HepG2 (cell line): ENCODE results near the gene FLYWCH1.

Experiments used
- EZH2 ChIP-seq: conservative IDR thresholded peaks from 2 replicates; pipeline ENCODE4 v1.6.1; 2012; ENCODE audit warnings: mild to moderate bottlenecking, low read depth, low read length, moderate library complexity
- FOXK2 ChIP-seq: fragments of 450-650 bp; IDR thresholded peaks from 2 replicates; pipeline ENCODE4 v1.6.1; 2016
- MXD4 ChIP-seq: IDR thresholded peaks from 2 replicates; pipeline ENCODE4 v1.6.1; 2016; ENCODE audit warnings: mild to moderate bottlenecking, missing biosample characterization, missing genetic modification reagents
- POLR2A ChIP-seq, 2 experiments: IDR thresholded peaks; 2 replicates each; pipeline ENCODE4 v1.6.1; 2011; ENCODE audit warnings: low read depth in 2 of 2, low read length in 2 of 2, mild to moderate bottlenecking in 1 of 2, moderate library complexity in 1 of 2; ENCODE audit not compliant: insufficient read depth in 1 of 2
- POLR2AphosphoS5 ChIP-seq: IDR thresholded peaks from 2 replicates; pipeline ENCODE4 v1.6.1; 2012; ENCODE audit warnings: low read depth, low read length
- SIN3A ChIP-seq: IDR thresholded peaks from 2 replicates; pipeline ENCODE4 v1.6.1; 2011; ENCODE audit warnings: low read depth, mild to moderate bottlenecking, control low read depth, low read length, borderline replicate concordance
- TBP ChIP-seq: sonication (generic); formaldehyde crosslinking; IDR thresholded peaks from 2 replicates; pipeline ENCODE4 v1.5.0; 2020; ENCODE audit warnings: missing genetic modification reagents
- ZNF709 ChIP-seq: sonication (generic); formaldehyde crosslinking; IDR thresholded peaks from 2 replicates; pipeline ENCODE4 v1.5.0; 2020; ENCODE audit warnings: mild to moderate bottlenecking, missing genetic modification reagents
- TF ChIP-seq, protein P1 (sequence below): sonication (generic); formaldehyde crosslinking; IDR thresholded peaks from 2 replicates; pipeline ENCODE4 v1.8.0; 2022; ENCODE audit warnings: mild to moderate bottlenecking, missing genetic modification reagents; ENCODE audit not compliant: insufficient replicate concordance
- TF ChIP-seq, protein P2 (sequence below): sonication (generic); formaldehyde crosslinking; IDR thresholded peaks from 2 replicates; pipeline ENCODE4 v1.8.0; 2022; ENCODE audit warnings: low read depth, missing genetic modification reagents
- TF ChIP-seq, protein P3 (sequence below), 2 experiments: sonication (generic) in 1 of 2; formaldehyde crosslinking in 1 of 2; IDR thresholded peaks; 2 replicates each; pipeline versions ENCODE4 v1.5.1 to v1.6.1; 2011 to 2020; ENCODE audit warnings: borderline replicate concordance in 1 of 2, low read depth in 1 of 2, low read length in 1 of 2, mild to moderate bottlenecking in 1 of 2, missing genetic modification reagents in 1 of 2, moderate library complexity in 1 of 2
- TF ChIP-seq, protein P4 (sequence below): sonication (generic); formaldehyde crosslinking; IDR thresholded peaks from 2 replicates; pipeline ENCODE4 v1.9.0; 2021; ENCODE audit warnings: missing genetic modification reagents, mild to moderate bottlenecking, borderline replicate concordance
- TF ChIP-seq, protein P5 (sequence below): sonication (generic); formaldehyde crosslinking; conservative IDR thresholded peaks from 2 replicates; pipeline ENCODE4 v1.8.0; 2022; ENCODE audit warnings: mild to moderate bottlenecking, moderate library complexity, missing genetic modification reagents
- TF ChIP-seq, protein P6 (sequence below): sonication (generic); formaldehyde crosslinking; IDR thresholded peaks from 2 replicates; pipeline ENCODE4 v1.5.0; 2020; ENCODE audit warnings: mild to moderate bottlenecking, missing genetic modification reagents, moderate library complexity

DNA sequence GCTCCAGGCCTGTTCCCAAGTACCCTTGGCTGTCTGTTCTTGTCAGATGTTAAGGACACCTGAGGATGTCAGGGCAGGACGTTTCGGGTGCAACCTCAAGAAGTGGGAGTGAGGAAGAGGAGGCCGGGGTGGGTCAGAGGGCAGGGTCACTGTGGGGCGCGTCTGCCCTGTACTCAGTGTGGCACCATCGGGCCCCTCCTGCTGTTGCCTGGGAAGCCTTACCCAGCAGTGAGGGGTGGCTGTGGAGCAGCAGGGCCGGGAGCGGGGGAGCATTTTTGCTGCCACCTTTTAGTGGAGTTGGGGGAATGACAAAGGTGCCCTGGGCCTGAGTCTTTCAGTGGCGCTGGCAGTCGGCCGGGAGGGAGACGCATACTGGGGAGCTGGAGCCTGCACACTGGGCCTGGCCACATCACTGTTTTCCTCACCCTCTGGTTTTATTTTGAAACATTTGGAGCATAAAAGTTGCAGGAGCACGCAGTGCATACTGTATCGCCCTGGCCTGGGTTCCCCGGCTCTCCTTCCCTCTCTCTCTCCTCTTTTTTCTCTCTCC, 11.1 kb upstream of the FLYWCH1 start:
- TF ChIP-seq SIN3A (no peak), MXD4 (no peak), POLR2A (IDR thresholded peaks at IDR 0.05; ENCODE audit: insufficient read depth in 1 of 2, low read depth in 2 of 2, low read length in 2 of 2) (no peak), POLR2AphosphoS5 (no peak), FOXK2 (no peak), EZH2 (no peak), TBP (CRISPR knock-in tag) (no peak), ZNF709 (no peak)
- TF ChIP-seq, protein P1, sequence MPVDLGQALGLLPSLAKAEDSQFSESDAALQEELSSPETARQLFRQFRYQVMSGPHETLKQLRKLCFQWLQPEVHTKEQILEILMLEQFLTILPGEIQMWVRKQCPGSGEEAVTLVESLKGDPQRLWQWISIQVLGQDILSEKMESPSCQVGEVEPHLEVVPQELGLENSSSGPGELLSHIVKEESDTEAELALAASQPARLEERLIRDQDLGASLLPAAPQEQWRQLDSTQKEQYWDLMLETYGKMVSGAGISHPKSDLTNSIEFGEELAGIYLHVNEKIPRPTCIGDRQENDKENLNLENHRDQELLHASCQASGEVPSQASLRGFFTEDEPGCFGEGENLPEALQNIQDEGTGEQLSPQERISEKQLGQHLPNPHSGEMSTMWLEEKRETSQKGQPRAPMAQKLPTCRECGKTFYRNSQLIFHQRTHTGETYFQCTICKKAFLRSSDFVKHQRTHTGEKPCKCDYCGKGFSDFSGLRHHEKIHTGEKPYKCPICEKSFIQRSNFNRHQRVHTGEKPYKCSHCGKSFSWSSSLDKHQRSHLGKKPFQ (CRISPR knock-in tag) = no peak
- TF ChIP-seq, protein P2, sequence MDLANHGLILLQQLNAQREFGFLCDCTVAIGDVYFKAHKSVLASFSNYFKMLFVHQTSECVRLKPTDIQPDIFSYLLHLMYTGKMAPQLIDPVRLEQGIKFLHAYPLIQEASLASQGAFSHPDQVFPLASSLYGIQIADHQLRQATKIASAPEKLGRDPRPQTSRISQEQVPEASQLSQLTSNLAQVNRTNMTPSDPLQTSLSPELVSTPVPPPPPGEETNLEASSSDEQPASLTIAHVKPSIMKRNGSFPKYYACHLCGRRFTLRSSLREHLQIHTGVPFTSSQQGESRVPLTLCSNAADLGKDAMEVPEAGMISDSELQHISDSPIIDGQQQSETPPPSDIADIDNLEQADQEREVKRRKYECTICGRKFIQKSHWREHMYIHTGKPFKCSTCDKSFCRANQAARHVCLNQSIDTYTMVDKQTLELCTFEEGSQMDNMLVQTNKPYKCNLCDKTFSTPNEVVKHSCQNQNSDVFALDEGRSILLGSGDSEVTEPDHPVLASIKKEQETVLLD (CRISPR knock-in tag) = no peak
- TF ChIP-seq, protein P3, sequence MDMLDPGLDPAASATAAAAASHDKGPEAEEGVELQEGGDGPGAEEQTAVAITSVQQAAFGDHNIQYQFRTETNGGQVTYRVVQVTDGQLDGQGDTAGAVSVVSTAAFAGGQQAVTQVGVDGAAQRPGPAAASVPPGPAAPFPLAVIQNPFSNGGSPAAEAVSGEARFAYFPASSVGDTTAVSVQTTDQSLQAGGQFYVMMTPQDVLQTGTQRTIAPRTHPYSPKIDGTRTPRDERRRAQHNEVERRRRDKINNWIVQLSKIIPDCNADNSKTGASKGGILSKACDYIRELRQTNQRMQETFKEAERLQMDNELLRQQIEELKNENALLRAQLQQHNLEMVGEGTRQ (IDR thresholded peaks at IDR 0.05; ENCODE audit: low read depth, low read length) = no peak
- TF ChIP-seq, protein P3 (CRISPR knock-in tag; IDR thresholded peaks at IDR 0.05; ENCODE audit: borderline replicate concordance) = no peak
- TF ChIP-seq, protein P4, sequence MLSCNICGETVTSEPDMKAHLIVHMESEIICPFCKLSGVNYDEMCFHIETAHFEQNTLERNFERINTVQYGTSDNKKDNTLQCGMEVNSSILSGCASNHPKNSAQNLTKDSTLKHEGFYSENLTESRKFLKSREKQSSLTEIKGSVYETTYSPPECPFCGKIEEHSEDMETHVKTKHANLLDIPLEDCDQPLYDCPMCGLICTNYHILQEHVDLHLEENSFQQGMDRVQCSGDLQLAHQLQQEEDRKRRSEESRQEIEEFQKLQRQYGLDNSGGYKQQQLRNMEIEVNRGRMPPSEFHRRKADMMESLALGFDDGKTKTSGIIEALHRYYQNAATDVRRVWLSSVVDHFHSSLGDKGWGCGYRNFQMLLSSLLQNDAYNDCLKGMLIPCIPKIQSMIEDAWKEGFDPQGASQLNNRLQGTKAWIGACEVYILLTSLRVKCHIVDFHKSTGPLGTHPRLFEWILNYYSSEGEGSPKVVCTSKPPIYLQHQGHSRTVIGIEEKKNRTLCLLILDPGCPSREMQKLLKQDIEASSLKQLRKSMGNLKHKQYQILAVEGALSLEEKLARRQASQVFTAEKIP = no peak
- TF ChIP-seq, protein P5, sequence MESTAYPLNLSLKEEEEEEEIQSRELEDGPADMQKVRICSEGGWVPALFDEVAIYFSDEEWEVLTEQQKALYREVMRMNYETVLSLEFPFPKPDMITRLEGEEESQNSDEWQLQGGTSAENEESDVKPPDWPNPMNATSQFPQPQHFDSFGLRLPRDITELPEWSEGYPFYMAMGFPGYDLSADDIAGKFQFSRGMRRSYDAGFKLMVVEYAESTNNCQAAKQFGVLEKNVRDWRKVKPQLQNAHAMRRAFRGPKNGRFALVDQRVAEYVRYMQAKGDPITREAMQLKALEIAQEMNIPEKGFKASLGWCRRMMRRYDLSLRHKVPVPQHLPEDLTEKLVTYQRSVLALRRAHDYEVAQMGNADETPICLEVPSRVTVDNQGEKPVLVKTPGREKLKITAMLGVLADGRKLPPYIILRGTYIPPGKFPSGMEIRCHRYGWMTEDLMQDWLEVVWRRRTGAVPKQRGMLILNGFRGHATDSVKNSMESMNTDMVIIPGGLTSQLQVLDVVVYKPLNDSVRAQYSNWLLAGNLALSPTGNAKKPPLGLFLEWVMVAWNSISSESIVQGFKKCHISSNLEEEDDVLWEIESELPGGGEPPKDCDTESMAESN = no peak
- TF ChIP-seq, protein P6, sequence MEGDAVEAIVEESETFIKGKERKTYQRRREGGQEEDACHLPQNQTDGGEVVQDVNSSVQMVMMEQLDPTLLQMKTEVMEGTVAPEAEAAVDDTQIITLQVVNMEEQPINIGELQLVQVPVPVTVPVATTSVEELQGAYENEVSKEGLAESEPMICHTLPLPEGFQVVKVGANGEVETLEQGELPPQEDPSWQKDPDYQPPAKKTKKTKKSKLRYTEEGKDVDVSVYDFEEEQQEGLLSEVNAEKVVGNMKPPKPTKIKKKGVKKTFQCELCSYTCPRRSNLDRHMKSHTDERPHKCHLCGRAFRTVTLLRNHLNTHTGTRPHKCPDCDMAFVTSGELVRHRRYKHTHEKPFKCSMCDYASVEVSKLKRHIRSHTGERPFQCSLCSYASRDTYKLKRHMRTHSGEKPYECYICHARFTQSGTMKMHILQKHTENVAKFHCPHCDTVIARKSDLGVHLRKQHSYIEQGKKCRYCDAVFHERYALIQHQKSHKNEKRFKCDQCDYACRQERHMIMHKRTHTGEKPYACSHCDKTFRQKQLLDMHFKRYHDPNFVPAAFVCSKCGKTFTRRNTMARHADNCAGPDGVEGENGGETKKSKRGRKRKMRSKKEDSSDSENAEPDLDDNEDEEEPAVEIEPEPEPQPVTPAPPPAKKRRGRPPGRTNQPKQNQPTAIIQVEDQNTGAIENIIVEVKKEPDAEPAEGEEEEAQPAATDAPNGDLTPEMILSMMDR = no peak
